NCI-H1436 treated with DMSO at 0.1 percent for 48 hours (cell line): ENCODE data around the gene RLN3.
A peak's percentile ranks its signal among the peaks of the same experiment; 100 is the strongest.
"Not testable (repeated sequence)": the region's sequence is repeated elsewhere in the genome, so short reads cannot be mapped to it uniquely, and the experiment has no call there.

ENCODE experiments used
- DNase-seq: peaks from one replicate; lab custom pipeline; 2025; lab: John Stamatoyannopoulos, UW

Gene RLN3

DNA sequence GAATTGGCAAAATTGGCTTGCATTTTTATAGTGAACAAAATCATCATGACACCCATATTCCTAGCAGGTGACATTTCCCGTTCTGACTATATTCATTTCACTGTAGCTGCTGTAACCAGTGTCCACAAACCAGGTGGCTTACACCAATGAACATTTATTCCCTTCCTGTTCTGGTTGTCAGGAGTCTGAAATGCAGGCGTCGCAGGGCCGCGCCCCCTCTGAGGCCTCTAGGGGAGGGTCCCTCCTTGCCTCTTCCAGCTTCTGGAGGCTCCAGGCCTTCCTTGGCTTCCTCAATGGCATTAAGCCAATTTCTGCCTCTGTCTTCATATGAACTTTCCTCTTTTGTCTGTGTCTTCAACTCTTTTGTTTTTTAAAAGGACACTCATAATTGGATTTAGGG lies 6.5 kb upstream of the RLN3 start:
- no peak for DNase-seq

DNA sequence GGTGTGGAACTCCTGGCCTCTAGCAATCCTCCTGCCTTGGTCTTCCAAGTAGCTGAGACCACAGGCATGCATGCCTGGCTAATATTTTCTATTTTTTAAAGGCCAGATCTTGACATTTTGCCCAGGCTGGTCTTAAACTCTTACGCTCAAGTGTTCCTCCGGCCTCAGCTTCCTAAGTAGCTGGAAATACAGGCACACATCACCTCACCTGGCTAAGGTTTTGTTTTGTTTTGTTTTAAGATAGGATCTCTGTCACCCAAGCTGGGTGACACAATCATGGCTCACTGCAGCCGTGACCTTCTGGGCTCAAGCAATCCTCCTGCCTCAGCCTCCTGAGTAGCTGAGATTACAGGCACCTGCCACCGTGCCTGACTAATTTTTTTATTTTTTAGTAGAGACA lies 5.5 kb upstream of the RLN3 start:
- DNase-seq = no peak

DNA sequence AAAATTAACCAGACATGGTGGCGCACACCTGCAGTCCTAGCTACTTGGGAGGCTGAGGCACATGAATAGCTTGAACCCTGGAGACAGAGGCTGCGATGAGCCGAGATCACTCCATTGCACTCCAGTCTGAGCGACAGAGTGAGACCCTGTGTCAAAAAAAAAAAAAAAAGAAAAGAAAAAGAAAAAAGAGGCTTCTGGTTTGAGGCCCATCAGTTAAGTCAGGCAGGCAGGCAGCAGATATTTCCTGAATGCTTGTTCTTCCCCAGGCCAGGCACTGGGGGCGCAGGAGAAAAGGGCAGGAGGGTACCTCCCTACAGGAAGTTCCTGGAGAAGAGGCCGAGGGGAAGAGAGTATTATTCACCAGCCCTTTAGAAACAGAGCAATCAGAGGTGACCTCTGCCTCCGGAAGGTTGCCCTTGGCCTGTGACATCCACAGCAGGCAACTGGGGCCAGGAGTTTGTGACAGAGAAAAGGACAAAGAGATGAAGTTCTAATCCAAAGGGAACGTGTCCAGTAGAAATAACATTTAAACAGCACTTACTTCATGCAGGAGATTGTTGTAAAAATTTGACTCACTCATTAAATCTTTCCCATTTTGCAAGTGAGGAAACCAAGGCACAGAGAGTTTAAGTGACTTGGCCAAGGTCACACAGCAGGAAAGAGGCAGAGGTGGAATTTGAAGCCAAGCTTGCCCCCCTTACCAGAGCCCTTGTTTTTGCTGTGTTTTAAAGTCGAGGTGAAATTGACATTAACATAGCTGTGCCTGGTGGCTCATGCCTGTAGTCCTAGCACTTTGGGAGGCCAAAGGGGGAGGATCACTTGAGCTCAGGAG lies 4.3 kb upstream of the RLN3 start:
- peak; percentile 8 for DNase-seq

DNA sequence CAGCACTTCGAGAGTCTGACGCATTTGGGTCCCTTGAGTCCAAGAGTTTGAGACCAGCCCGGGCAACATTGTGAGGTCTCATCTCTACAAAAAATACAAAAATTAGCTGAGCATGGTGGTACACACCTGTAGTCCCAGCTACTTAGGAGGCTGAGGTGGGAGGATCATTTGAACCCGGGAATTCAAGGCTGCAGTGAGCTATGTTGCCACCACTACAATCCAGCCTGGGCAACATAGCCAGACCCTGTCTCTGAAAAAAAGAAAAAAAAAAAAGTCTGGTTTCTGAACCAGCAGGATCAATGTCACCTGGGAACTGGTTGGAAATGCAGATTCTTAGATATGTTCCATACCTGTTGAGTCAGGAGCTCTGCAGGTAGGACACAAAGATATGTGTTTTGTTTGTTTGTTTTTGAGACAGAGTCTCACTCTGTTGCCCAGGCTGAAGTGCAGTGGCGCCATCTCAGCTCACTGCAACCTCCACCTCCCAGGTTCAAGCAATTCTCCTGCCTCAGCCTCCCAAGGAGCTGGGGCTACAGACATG lies 1.2 kb upstream of the RLN3 start:
- not testable (repeated sequence) for DNase-seq

DNA sequence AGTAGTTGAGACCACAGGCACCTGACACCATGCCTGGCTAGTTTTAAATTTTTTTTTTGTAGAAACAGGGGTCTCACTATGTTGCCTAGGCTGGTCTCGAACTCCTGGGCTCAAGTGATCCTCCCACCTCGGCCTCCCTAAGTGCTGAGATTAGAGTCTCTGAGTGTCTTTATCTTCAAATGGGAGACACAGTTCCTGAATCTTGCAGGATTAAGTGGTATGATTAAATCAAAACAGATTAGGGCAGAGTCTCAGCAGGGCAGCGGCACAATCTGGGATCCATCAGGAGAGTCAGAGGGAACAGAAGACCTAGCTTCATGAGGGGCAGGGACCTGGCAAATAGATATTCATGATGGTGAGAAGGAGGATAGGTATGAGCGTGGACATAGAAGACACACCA lies 953 bp downstream of the RLN3 start:
- no peak for DNase-seq

DNA sequence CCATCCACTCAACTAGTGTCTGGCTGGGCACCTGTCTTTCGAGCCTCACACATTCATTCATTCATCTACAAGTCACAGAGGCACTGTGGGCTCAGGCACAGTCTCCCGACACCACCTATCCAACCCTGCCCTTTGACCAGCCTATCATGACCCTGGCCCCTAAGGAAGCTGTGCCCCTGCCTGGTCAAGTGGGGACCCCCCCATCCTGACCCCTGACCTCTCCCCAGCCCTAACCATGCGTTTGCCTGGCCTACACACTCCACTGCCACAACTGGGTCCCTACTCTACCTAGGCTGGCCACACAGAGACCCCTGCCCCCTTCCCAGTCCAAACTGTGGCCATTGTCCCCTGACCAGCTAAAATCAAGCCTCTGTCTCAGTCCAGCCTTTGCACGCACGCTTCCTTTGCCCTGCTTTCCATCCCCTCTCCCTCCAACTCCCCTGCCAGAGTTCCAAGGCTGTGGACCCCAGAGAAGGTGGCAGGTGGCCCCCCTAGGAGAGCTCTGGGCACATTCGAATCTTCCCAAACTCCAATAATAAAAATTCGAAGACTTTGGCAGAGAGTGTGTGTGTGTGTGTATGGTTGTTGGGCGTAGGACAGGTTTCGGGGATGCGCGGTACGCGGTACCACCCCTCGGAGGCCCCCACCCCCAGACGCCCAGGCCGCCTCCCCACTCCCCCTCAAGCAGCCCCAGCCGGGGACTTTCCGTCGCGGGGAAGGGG lies 3.2 kb downstream of the RLN3 start:
- DNase-seq = no peak

DNA sequence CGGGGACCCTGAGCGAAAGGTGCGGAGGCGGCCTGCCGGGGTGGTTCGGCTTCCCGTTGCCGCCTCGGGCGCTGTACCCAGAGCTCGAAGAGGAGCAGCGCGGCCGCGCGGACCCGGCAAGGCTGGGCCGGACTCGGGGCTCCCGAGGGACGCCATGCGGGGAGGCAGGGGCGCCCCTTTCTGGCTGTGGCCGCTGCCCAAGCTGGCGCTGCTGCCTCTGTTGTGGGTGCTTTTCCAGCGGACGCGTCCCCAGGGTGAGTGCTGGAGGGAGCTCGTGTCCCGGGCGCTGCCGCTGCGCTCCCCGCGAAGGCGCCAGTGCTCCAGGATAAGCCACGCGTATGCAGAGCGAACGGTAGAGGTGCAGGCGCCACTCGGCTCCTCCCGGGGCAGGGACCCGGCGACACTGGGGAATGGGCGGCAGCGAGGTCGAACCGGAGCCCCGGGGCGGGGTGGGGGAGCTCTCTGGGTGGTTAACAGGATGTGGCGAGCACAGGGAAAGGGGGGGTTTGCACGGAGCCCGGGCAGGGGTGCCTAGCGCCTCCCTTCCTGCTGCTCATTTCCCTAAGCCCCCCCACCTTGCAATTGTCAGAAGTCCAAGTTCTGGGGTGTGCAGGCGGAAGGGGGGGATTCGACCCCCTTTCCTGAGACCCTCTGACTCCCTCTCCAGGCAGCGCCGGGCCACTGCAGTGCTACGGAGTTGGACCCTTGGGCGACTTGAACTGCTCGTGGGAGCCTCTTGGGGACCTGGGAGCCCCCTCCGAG lies 4.0 kb downstream of the RLN3 start, which contains the start of gene IL27RA:
Gene IL27RA, plus strand, starts transcription at position 44 of the 762 bp plus-strand sequence. Its CDS starts 111 bp downstream, at position 155.
- DNase-seq = no peak

DNA sequence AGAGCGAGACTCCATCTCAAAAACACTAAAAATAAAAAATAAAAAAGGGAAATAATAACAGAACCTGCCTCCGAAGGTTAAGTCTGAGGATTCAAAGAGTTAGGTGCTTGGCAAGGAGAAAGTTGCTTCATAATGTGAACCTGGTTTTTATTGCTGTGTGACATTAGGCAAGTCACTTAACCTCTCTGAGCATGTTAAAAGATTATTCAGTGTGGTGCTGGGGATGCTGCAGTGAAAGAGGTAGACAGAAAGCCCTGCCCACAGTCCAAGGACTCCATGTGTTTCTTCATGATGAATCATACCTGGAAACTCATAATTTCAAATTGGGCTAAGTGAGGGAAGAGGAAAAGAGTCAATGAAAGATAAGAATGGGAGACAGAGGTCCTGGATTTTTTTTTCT lies 6.0 kb downstream of the RLN3 start:
- DNase-seq = no peak

DNA sequence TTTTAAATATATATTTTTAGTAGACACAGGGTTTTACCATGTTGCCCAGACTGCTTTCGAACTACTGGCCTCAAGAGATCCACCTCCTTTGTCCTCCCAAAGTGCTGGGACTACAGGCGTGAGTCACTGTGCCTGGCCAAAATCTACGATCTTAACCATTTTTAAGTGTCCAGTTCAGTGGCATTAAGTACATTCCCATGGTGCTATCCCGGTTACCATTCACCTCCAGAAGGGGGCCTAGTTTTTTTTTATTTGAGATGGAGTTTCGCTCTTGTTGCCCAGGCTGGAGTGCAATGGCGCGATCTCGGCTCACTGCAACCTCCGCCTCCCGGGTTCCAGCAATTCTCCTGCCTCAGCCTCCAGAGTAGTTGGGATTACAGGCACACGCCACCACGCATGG lies 7.2 kb downstream of the RLN3 start:
- DNase-seq = not testable (repeated sequence)

DNA sequence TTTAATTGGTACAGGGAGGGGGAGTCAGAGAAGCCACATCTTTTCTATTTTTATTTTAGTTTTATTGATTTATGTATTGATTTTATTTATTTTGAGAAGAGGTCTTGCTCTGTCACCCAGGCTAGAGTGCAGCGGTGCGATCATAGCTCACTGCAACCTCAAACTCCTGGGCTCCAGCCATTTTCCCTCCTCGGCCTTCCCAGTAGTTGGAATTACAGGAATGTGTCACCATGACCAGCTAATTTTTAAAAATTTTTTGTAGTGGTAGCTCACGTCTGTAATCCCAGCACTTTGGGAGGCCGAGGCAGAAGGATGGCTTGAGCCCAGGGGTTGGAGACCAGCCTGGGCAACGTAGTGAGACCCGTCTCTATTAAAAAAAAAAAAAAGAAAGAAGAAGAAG lies 7.8 kb downstream of the RLN3 start:
- DNase-seq = no peak

DNA sequence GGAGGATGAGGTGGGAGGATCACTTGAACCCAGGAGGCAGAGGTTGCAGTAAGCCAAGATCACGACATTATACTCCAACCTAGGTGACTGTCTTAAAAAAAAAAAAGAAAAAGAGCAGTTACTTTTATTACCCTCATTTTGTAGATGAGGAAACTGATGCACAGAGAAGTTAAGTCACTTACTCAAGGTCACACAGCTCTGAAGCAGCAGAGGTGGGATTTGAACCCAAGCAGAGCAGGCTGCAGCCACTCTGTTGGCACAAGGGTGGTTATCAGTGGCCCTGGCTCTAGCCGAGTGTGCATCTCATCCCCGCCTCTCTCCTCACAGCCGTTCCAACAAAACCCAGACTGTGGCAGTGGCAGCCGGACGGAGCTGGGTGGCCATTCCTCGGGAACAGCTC lies 11.2 kb downstream of the RLN3 start:
- no peak for DNase-seq

DNA sequence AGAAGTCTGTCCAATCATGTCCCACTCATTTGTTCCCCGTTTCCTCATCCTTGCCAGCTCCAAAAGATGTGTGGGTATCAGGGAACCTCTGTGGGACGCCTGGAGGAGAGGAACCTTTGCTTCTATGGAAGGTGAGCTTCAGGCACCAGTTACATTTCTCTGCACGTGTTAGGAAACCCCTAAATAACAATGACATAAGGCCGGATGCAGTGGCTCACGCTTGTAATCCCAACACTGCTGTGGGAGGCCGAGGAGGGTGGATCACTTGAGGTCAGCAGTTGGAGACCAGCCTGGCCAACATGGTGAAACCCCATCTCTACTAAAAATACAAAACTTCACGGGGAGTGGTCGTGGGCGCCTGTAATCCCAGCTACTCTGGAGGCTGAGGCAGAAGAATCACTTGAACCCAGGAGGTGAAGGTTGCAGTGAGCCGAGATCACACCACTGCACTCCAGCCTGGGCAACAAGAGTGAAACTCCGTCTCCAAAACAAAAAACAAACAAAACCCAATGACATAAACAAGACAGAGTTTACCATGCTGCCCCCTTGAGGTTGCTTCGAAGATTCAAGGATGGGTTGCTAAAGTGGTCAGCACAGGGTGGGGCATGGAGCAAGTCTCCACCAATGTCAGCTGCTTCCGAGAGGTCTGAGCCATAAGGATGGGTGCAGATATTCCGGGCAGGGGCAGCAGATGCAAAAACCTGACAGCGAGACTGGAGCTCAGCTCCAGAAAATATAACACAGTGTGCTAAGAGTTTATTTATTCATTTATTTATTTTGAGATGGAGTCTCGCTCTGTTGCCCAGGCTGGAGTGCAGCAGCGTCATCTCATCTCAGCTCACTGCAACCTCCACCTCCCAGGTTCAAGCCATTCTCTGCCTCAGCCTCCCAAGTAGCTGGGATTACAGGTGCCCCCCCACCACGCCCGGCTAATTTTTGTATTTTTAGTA lies 15.0 kb downstream of the RLN3 start:
- not testable (repeated sequence) for DNase-seq

DNA sequence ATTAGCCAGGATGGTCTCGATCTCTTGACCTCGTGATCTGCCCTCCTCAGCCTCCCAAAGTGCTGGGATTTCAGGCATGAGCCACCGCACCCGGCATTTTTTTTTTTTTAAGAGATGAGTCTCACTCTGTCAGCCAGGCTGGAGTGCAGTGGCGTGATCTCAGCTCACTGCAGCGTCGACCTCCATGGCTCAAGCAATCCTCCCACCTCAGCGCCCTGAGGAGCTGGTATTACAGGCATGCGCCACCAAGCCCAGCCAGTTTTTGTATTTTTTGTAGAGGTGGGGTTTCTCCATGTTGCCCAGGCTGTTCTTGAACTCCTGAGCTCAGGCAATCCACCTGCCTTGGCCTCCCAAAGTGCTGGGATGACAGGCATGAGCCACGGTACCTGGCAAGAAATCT lies 19.9 kb downstream of the RLN3 start:
- DNase-seq = not testable (repeated sequence)

DNA sequence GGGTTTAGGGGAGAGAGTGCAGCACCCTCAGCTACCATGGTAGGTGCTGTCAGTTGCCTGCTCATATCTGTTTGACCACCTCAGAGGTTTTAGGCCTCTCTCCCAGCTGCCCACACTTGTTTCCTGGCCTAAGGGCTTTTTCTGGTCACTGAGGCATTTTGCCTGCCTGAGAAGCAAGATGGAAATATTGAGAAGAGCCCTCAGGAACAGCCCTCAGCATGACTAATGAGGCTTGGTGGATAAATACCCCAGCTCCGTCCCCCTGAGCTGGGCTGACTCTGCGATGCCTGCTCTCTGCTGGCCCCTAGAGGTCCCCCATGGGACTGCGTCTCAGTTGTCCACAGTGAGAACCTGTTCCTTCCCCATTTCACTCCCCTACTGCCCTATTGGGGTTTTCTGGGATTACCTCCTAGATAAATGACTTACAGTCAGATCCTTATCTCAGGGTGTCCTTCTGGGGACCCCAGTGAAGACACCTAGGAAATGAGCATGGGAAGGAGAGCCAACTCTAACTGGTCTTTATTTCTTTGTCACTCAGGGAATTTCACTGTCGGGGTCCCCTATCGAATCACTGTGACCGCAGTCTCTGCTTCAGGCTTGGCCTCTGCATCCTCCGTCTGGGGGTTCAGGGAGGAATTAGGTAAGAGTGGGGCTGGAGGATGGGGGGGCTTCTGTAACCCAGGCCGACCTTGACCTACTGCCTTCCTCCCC lies 20.6 kb downstream of the RLN3 start:
- DNase-seq = no peak

DNA sequence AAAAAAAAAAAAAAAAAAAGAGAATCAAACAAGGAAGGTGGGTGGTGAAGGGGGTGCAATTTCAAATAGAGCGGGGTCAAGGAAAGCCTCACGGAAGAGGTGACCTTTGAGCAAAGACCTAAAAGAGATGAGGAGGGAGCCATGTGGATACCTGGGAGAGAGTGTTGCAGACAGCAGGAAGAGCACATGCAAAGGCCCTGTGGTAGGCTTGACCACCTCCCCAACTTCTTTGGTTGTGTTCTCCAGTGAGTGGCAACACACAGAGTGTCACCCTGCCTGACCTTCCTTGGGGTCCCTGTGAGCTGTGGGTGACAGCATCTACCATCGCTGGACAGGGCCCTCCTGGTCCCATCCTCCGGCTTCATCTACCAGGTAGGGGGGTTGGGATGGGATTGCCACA lies 22.6 kb downstream of the RLN3 start:
- no peak for DNase-seq

DNA sequence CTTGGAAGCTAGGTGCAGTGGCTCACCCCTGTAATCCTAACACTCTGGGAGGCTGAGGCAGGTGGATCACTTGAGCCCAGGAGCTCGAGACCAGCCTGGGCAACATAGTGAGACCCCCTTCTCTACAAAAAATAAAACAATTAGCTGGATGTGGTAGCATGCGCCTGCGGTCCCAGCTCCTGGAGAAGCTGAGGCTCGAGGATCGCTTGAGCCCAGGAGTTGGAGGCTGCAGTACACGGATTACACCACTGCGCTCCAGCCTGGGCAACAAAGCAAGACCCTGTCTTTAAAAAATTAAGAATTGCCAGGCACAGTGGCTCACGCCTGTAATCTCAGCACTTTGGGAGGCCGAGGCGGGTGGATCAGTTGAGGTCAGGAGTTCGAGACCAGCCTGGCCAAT lies 23.0 kb downstream of the RLN3 start:
- DNase-seq = not testable (repeated sequence)

DNA sequence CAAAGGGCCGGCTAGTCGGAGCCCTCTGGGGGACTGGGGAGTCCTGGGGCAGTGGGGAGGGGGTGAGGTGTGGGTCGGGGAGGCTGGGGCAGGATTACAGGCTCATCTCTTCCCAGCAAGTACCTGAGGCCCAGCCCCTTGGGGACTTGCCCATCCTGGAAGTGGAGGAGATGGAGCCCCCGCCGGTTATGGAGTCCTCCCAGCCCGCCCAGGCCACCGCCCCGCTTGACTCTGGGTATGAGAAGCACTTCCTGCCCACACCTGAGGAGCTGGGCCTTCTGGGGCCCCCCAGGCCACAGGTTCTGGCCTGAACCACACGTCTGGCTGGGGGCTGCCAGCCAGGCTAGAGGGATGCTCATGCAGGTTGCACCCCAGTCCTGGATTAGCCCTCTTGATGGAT lies 24.0 kb downstream of the RLN3 start:
- DNase-seq = no peak

DNA sequence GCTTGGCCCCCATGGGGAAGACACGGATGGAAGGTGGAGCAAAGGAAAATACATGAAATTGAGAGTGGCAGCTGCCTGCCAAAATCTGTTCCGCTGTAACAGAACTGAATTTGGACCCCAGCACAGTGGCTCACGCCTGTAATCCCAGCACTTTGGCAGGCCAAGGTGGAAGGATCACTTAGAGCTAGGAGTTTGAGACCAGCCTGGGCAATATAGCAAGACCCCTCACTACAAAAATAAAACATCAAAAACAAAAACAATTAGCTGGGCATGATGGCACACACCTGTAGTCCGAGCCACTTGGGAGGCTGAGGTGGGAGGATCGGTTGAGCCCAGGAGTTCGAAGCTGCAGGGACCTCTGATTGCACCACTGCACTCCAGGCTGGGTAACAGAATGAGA lies 24.5 kb downstream of the RLN3 start:
- no peak for DNase-seq

DNA sequence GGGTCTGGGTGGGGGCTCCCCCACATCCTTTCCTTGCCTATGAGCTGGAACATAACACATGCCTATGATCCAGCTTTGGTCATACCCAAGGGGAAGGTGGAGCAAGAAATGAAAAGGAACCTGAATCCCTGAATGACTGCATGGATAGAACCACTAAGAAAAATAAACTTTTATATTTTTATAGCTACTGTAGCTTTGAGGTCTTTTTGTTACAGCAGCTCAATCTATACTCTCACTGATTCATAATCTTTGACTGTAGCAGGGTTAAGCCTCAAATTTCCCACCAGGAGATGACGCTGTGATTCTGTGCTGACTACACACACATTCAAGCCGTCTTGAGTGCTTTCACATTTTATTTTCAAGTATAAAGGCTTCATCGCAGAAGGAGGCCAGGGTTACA lies 25.1 kb downstream of the RLN3 start:
- DNase-seq = no peak

DNA sequence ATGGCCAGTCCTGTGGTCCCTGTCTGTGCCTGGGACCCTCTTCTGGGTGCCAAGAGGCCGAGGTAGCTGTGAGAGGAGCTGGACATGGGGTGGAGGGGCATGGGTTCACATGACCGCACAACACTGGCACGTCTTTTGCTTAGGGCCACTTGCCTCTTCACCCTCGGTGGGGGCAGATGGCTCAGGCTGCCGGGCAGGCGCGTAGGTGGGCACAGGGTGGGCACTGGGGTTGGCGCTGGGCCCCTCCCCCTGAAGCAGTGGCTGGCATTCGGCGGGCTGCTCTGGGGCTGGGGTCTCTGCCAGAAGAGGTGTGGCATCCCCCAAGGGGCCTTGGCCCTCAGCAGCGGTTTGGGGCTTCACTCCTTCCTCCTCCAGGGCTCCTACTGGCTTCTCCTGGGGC lies 25.6 kb downstream of the RLN3 start:
- no peak for DNase-seq

DNA sequence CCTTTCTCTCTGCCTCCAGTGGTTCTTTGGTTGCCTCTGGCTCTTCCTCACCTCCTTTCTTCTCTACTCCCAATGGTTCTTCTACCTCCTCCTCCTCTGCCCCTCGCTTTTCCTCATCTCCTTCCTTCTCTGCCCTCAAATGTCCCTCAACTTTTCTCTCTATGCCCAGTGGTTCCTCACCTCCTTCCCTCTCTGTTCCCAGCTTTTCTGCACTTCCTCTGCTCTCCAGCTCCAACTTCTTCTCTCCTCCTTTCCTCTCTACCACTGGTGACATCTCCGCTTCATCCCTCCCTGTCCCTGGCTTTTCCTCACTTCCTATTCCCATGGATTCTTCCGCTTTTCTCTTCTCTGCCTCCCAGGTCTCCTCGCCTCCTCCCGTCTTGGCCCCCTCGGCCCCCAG lies 26.2 kb downstream of the RLN3 start:
- no peak for DNase-seq
